Skin epidermis (tissue), 12 donors: Measurements from ENCODE around the gene PLCL2.

Source experiments
- H3K27ac ChIP-seq, 21 experiments: fragments of 200-600 bp; sonication (generic) in 11 of 21; one replicate each; pipeline ENCODE4 v1.5.0; 2020; ENCODE audit warnings: mild to moderate bottlenecking in 3 of 21, inconsistent platforms in 2 of 21, moderate library complexity in 2 of 21
- H3K4me3 ChIP-seq, 7 experiments: fragments of 200-600 bp; sonication (generic) in 2 of 7; one replicate each; pipeline ENCODE4 v1.5.0; 2020; ENCODE audit warnings: inconsistent platforms in 2 of 7, mild to moderate bottlenecking in 2 of 7, moderate library complexity in 1 of 7

Gene PLCL2

GRCh38 chr3:17032407-17033034, 147.8 kb downstream of the PLCL2 start:
- Histone ChIP-seq H3K4me3 (no peak overlapping the region), H3K27ac (no peak overlapping the region)

DNA sequence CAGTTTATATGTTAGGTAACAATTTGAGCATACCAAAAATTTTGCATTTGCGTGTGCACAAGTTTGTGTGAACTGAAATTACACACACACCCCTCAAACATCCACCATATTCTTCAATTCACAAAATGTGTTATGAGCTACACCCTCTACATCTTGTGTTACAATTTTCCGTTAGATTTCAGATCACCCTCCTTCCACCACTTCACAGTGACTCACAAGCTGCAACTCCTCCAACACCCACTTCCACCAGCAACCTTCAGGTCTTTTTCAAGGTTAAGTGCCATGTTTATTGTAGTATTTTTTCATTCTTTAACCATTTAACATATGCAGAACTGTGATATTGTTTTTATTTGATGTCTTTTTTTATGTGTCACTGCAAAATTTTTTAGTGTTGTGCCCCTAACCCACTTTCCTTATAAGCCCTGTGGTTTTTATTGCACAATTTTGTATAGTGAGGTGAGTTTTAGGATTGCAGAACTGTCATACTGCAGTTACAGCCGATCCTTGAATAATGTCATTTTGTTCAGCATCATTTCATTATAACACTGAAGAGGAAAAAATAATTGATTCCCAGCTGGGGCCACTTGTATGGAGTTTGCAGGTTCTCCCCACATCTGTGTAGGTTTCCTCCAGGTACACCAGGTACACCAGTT, 148.9 kb downstream of the PLCL2 start:
- Histone ChIP-seq H3K27ac (no peak overlapping the region), H3K4me3 (no peak overlapping the region)

DNA sequence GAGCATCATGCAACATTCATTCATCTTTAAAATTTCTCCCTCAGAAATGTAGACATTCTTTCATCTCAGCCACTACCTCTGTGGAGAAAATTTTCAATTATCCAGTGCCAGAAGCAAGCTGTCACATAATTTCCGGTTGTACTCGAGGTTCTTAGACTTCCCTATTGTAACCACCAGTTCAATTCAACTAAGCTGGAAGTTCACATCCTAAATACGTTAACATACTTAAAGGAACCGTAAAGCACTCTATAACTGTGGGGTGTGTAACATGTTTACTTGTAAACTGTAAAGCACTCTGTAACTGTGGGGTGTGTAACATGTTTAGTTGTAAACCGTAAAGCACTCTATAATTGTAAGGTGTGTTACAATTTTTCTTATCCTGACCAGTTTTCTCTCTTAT, 150.3 kb downstream of the PLCL2 start:
- Histone ChIP-seq H3K27ac (no peak overlapping the region), H3K4me3 (no peak overlapping the region)

GRCh38 chr3:17035966-17036365, 151.2 kb downstream of the PLCL2 start:
- no peak overlapping the region for H3K4me3 ChIP-seq
- no peak overlapping the region for H3K27ac ChIP-seq

GRCh38 chr3:17038141-17038540, 153.4 kb downstream of the PLCL2 start:
- Histone ChIP-seq H3K4me3 (no peak overlapping the region), H3K27ac (no peak overlapping the region)

GRCh38 chr3:17038900-17039553, 154.3 kb downstream of the PLCL2 start:
- H3K4me3 ChIP-seq, result no peak overlapping the region
- H3K27ac ChIP-seq, result peak overlapping the region in 1 of 21 experiments; percentile 37

- Histone ChIP-seq H3K27ac (peak overlapping the region in 1 of 21 experiments; percentile 37), H3K4me3 (no peak overlapping the region)
Observed at GRCh38 chr3:17039594-17039993, 154.8 kb downstream of the PLCL2 start.

- Histone ChIP-seq H3K27ac (no peak overlapping the region), H3K4me3 (no peak overlapping the region)
Observed at GRCh38 chr3:17040322-17040989, 155.7 kb downstream of the PLCL2 start.

DNA sequence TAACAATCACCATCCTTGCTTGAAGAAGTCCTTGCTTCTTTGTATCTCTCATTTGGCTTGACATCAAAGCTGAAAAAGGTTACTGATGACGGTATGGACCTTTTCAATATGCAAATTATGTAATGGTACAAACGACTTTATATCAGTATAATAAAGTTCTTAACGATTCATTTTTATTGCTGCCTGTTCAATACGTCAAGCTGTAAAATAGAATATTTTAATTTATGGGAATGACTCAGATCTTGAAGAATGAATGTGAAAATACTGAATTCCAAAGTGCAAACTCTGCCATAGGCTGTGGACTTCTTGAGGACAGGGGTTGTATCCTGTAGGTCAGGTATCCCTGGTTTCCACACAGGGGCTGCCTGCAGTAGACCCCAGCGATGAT, 156.2 kb downstream of the PLCL2 start:
- Histone ChIP-seq H3K4me3 (no peak overlapping the region), H3K27ac (no peak overlapping the region)

DNA sequence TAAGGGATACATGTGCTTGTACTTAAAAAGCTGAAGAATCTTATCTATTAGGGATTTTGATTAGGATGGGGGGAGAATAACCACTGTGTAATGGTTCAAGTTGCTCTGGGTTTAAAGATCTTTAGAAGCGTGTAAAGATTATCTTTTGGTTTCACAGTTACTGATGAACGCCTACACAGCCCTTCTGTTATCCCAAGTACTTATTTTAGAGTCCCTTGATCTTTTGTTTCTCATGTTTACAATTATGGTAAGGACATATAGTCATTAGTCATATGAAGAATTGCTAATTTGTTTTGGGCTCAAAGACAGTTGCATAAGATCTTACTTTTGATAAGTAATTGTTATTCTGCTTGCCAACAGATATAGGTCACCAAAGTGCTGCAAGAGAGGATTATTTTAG, 160.1 kb downstream of the PLCL2 start:
- H3K27ac ChIP-seq, result no peak overlapping the region
- H3K4me3 ChIP-seq, result no peak overlapping the region

GRCh38 chr3:17045705-17046104, 160.9 kb downstream of the PLCL2 start:
- Histone ChIP-seq H3K4me3 (no peak overlapping the region), H3K27ac (no peak overlapping the region)

GRCh38 chr3:17046623-17047022, 161.9 kb downstream of the PLCL2 start:
- Histone ChIP-seq H3K27ac (no peak overlapping the region), H3K4me3 (no peak overlapping the region)

DNA sequence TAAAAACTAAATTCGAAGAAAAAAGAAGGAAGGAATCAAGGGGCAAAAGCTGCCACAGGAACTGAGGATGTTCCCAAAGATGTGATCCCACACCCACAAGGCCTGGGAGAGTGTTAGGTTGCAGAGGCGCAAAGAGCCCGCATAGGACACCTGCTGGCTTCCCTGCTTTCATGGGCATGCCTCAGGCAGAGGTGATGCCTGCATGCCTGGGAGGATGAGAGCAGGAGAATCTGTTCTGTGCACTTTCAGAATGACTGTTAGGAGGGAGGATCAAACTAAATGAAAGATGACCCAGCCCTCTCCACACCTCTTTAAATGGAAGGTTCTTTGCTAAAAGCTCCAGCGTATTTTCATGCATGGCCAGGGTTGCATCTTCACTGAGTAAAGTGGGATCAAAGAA, 162.4 kb downstream of the PLCL2 start:
- H3K4me3 ChIP-seq, result no peak overlapping the region
- no peak overlapping the region for H3K27ac ChIP-seq

- H3K27ac ChIP-seq, result no peak overlapping the region
- H3K4me3 ChIP-seq, result no peak overlapping the region
Observed at GRCh38 chr3:17047894-17048293, 163.1 kb downstream of the PLCL2 start.

- Histone ChIP-seq H3K27ac (no peak overlapping the region), H3K4me3 (no peak overlapping the region)
Observed at GRCh38 chr3:17050071-17050470, 165.3 kb downstream of the PLCL2 start.

DNA sequence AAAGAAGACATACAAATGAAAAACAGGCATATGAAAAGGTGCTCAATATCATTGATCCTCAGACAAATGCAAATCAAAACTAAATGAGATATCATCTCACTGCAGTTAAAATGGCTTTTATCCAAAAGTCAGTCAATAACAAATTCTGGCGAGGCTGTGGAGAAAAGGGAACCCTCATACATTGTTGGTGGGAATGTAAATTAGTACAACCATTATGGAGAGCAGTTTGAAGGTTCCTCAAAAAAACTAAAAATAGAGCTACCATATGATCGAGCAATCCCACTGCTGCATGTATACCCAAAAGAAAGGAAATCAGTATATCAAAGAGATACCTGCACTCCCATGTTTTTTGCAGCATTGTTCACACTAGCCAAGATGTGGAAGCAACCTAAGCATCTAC, 165.8 kb downstream of the PLCL2 start:
- no peak overlapping the region for H3K4me3 ChIP-seq
- no peak overlapping the region for H3K27ac ChIP-seq

- Histone ChIP-seq H3K27ac (no peak overlapping the region), H3K4me3 (no peak overlapping the region)
Observed at GRCh38 chr3:17052363-17052762, 167.6 kb downstream of the PLCL2 start.

DNA sequence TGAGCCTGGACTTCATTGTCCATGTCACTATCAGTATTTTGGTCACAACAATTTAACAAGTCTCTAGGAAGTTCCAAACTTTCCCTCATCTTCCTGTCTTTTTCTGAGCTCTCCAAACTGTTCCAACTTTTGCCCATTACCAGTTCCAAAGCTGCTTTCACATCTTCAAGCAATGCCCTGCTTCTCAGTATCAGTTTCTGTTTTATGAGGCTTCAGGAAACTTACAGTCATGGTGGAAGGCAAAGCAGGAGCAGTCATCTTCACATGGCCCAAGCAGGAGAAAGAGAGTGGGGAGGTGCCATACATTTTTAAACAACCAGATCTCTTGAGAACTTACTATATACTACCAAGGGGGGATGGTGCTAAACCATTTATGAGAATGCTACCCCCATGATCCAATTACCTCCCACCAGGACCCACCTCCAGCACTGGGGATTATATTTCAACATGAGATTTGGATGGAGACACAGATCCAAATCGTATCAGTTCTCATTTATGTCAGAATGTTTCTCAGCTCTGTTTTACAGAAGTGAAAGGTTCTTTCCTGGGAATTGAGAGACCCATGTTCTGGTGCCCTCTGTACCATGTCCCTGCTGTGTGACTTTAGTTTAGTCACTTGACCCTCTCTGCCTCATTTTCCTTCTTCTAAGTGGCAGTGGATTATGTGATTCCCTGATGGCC, 169.7 kb downstream of the PLCL2 start:
- peak overlapping the region in 4 of 21 experiments; percentile 18 to 56 (median 36) for H3K27ac ChIP-seq
- no peak overlapping the region for H3K4me3 ChIP-seq

- H3K27ac ChIP-seq, result peak overlapping the region in 4 of 21 experiments; percentile 18 to 56 (median 36)
- no peak overlapping the region for H3K4me3 ChIP-seq
Observed at GRCh38 chr3:17054982-17055343, 170.2 kb downstream of the PLCL2 start.
